ENCODE measurements around the gene HOXA5.

Gene HOXA5

DNA sequence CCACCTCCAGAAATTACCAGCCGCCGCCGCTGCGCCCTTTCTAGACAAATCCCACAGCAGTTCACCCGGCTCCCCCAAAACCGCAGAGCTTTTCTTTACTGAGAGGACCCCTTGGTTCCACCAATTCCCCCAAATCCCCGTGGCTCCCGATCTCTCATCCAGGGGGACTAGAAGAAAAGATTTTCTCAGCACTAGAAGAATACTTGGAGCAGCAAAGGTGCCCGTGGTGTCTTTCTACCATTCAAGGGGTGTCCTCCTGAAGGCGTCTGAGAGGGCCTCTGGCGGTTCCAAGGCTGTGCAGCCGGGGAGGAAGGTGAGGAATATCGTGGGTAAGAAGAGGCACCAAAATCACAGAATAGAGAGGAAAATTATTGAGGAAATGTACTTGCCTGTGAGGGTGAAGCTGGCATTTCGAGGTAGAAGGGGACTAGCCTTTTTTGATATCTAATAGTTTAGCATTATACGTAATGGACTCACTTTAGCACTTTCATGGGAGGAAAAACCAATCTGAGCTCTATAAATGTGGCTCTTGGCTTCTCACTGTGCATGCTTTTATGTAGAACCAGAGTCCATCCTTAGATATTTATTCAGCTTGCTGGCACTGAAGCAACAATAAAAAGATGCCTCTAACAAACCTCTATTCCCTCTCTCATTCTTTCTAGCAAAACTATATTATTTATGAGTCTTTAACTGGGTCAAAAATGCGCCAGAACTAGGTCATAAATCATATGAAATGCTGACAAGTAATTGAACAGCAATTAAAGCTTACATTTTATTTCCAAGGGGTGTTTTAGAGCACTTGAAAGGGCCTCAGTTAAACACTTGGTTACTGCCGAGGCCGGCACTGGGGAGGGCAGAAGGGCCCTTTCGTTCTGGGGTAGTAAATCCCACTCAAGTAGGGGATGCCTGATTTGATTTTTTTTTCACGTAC lies 27.2 kb downstream of the HOXA5 start:
- DNase-seq = no peak

DNA sequence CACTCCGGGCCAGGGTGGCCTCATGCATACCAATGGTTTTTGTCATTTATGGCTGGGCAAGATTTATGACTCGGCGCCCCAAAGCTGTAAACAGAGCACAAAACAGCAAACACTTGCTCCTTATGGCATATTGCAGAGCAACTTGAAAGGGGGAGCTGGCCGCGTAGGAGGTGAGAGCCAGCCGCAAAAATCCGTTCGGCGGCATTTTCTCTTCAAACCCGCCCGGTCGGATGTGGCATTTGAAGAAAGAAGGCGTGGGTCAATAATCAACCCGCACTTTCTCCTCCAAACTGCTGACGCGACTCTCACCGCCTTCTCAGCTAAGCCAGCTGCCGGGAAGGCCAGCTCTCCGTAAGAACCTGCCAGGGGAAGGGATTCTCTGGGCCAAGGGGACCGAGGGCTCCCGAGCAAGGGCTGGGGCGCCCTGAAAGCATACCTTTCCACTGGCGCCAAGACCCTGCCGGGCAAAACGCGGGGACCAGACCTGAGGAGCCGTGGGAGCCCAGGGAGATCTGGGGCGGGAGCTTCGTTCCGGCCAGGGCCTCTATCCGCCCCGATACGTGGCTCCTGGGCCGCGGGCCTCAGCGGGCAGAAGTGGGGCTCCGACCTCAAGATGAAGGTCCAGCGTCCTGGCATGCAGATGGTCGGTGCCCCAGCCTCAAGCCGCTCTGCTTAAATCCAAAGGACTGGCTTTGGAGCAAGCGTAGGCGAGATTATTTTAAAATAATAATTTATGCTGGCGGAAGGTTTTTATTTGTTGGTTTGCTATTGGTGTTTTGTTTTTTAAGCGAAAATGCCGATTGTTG lies 28.1 kb downstream of the HOXA5 start:
- DNase-seq = no peak

DNA sequence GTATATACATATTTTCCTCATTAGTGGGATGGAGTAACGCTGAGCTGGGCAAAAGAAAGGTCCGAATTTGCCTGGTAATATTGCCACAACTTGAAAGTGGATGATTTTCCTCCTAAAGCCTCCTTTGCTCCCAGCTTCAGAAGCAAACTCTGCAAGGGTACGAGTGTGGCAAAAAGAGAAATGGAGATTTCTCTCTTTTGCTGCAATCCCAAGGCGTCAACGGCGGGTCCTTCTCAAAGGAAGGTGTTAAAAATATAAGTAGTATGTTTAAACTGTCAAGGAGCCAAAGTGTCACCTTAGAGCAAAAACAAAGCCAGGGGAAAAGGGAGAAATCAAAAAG lies 28.6 kb downstream of the HOXA5 start:
- DNase-seq = no peak

DNA sequence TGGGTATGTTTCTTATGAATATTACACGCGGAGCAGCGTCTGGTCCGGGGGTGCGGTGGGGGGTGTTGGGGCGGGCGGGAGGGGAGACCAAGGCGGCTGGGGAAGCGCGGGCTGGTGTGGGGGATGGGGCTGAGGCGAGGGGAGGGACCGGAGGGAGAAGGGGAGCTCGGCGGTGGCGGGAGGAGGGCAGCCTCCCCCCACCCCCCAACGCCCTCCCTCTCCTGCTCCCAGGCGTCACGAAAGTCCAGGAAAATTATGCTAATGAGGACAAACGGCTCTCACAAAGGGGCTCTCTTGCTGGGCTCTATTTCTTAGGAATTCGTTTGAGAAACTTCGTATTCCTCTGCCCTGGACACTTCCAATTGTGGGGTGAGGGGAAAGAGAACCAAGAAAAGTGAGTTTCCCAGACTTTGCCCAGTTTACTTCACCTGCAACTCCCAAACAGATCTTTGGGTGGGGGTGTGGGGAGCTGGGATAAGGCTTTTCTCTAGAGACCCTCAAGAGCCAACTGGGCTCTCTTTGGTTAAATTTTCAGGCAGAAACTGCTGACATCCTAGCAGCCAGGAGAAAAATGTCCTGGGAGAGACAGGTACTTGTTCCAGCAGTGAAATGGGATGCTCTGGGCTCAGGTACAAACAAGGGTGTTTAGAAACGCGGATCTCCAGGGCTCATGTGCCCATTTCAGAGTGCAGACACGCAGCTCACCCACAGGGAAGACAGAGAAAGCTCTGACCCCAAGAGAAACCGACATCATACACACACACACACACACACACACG lies 29.3 kb downstream of the HOXA5 start:
- DNase-seq = no peak

DNA sequence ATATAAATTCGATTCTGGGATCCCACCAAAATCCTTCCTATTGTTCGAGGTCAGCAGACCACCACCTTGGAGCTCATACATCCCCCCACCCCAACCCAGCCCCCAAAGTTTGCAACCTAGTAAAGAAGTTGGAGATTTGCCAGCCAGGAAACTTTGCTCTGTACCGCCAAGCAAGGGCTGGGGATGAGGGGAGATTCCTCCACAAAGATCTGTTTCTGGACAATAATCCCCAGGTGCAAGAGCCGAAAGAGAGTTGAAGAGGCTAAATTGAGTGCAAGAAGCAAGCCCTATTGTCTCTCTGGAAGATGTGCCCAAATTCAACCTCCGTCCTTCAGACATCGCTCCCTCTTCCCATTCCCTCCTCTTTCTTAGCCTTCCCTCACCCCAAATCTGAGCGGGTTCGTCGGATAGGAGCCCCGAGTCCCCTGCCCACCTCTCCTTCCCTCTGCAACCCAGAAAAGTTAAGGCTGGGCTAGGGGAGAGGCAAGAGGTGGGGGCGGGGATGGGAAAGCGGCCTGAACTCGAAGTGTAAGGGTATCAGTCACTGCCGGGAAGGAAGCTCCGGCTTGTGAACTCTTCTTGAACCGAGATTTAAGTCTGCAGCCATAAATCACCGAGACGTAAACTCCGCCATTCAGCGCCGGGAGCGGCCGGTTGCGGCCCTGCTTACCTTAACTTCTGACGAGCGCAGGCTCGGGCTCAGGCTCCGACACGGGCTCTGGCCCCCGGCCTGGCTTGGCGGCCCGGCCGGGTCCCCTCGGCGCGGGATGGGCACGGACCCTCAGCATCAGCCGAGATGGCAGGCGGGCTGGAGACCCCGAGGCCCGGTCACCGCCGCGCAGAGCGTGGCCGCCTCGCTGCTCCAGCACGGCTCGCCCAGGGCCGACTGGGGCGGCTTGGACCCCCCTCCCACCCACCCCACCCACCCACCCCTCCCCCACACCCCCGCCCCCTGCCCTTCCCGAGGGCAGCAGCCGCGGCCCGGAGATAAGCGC lies 30.2 kb downstream of the HOXA5 start:
- no peak for DNase-seq

DNA sequence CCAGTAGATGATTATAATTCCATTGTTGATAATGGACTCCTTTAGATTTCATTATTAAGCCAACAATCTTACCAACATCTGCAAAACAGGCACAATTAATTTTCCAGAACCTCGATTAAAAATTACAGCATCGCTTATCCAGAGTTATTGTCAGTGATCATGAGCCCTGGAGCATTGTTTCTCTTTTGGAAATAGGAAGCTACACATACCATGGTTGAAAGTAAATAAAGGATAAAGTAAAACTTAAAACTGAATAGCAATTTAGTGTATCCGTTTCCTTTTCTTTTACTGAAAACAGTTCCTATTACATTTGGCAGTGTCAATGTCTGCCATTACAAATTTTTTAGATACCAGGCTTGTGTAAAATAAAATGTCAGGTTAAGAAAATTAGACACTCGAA lies 31.1 kb downstream of the HOXA5 start:
- no peak for DNase-seq

DNA sequence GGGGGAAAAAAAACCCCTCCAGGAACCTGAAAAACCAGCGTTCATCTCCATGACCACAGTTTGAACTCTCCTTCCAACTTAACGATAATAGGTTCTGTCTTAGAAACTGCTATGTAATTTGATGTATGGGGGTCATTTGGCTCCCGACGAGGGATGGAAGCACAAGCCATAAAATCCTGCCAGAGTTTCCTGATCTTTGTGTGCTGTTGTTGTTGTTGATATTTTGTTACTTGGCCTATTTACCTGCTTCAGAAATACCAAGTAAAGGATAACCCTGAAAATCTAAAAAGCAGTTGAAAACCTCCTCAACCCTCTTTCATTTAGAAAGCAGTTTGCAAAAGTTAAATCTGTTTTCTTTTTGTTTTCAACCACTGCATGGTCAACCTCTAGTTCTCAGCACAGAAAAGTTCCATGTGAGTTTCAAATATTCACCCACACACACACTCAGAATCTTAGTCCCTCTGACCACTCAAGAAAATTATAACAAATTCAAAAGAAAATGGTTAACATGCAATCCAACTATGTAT lies 31.7 kb downstream of the HOXA5 start:
- DNase-seq = no peak

DNA sequence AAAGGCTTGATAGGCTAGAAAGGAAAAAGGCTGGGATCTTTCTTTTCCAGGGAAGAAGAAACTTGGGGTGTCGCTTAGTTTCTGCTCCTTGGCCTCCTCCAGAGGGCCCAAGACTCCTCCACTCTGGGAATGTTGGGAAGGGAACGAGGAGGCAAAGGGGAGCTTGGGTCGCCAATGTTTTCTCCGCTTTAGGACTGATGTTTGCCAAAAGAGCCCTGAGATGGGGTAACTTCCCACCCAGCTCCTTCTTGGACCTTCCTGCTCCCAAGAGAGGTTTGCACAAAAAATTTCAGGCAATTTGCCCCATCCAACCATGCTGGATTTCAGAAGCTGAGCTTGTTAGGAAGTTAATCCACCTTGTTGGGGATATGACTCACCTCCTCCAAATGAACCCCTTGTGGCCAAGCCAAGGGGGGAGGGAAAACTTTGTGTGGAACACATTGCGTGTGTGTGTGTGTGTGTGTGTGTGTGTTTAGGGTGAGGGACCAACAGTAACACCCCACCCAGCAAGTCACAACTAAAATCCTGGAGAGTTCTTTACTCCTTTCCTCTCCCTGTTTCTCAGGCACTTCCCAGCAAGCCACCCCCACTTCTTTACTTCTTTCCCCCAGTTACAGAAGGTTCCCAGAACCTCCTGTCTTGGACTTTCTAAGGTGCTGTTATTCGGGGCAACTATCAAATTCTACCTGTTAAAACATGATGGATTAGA lies 32.3 kb downstream of the HOXA5 start:
- DNase-seq = no peak

DNA sequence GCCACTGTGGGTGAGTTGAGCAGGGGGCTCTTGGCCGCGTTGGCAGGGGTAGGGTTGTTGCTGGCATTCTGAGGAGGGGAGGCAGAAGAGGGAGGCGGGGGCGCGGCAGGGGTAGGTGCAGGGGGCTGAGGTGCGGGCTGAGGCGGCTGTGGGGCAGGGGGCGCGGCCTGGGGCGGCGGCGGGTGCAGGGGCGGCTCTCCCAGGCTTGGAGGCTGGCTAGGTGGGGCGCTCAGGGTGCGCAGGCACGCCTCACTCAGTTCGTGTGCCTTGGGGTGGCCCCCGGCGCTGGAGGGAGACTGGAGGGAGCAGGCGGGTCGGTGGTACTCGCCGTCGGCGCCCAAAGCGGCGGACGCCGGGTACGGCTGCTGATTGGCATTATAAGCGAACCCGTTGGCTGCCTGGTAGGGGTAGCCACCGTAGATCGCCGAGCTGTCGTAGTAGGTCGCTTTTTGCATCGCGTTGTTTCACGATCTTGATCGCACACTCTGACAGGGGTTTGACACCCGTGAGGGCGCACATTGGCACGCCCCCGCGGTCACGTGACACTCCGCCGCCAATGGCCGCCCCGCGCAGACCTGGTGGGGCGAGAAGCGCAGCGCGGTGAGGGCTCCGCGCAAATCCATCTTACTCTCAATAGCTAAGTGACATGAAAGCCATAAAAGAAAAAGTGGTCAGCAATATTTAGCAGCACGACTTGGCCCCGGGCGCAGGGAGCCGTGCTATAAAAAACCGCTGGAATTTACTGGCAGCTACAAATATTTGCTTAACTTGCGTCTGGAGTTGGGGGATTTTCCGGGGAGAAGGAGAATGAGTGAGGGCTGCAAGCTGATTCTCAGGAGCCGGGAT lies 33.1 kb downstream of the HOXA5 start:
- no peak for DNase-seq

DNA sequence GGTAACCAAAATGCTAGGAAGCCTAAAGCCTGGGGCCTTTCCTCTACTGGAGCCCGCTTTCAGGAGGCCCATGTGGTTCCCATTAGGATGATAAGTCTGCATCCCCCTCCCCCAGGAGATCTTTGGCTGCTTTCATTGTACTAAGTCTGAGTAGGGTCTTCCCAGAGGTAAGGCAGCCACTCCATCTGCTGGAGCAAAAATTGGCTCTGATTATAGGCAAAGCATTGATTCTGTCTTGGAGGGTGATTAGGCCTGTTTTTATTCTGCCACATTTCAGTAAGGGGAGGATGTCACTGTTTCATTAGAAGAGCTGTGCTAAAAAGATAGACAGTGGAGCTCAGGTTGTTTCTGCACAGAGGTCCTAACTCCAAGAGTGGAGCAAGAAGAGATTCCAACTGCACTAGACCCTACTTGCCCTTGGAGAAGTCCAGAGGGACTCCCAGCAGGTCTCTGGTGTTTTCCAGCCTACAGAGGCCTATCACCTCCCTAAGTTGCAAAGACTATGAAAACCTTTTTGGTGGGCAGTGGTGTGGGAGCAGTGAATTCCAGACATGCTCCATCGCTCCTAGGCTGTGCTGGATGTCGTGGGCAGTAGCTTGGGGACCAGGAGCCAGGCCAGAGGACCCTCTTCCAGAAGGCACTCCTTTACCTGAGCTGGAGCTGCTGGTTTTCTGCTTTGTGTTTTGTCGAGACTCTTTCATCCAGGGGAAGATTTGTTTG lies 33.9 kb downstream of the HOXA5 start:
- DNase-seq = no peak

DNA sequence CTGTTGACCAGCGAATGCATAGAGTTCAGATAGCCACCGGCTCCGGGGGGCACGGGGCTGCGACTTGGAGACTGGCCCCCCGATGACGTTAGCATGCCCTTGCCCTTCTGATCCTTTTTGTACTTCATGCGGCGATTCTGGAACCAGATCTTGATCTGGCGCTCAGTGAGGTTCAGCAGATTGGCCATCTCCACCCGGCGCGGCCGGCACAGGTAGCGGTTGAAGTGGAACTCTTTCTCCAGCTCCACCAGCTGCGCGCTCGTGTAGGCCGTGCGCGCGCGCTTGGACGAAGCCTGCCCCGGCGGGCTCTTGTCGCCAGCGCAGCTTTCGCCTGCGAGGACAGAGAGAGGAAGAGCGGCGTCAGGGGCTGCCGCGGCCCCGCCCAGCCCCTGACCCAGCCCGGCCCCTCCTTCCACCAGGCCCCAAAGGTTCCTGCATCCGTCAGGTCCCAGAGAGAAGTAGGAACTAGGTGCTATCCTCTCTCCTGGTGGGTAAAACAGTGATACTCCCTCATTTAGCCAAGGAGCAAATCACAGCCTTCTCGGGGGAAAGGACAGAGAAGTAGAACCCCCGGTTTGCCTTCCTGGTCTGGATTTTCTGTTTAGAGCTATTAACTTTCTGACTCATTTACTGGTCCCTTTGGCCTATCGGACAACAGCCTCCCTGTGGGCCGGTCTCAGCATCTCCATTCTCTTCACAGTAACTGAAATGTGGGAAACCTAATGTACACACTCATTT lies 34.9 kb downstream of the HOXA5 start:
- DNase-seq = no peak

DNA sequence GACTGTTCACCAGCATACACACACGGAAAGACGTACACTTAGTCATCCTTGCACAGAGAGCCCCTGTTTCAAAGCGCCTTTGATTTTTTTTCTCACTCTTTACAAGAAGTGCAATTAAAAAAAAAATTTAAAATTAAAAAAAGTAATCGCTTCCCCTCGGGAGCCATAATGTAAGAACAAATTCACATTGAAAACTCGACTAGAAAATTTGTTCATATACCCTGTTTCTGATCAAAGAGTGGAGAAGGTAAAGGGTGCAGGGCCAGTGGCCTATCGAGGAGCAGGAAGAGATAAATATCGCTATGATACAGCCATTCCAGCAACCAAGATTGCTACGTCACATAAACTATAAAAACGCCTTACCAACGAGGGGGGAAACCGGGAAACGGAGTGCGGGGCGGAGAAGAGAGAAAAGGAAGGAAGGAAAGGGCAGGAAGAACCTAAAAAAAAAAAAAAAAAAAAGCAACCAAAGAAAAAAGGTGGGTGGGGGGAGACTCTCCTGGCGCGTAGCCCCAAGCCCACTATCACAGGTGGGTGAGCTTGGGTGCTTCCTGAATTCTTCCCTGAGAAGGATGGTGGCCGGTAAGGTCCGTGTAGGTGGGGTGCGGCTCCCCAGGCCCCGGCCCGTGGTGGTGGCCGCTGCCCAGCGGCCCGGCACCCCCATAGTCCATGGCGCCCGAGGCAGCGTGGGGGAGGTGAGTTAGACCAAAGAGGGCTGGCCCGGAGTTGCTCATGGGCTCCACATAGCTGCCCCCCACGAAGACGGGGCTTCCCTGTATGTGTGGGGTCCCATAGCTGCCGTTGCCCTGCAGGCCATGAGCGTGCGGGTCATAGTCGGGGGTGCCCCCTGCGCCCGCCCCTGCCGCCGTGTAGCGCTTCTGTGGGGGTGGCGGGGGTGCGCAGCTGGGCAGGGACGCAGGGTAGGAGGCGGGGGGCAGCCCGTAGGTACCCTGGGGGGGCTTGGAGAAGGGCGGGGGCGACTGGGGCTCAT lies 35.8 kb downstream of the HOXA5 start:
- DNase-seq = no peak

DNA sequence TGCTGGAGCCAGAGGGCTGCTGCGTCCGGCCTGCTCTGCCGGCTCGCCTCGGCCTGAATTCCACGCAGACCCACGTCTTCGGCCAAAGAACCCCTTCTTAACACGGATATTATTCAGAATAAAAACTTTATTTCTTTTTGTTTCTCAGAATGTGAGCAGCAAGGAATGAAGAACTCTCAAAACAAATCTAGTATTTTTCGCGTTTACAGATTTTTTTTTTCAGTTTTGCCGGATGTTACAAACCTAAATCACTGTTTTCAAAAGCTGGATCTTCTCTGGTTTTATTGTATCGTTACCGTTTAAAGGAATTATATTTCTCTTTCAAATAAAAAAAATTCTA lies 36.6 kb downstream of the HOXA5 start:
- DNase-seq = no peak

DNA sequence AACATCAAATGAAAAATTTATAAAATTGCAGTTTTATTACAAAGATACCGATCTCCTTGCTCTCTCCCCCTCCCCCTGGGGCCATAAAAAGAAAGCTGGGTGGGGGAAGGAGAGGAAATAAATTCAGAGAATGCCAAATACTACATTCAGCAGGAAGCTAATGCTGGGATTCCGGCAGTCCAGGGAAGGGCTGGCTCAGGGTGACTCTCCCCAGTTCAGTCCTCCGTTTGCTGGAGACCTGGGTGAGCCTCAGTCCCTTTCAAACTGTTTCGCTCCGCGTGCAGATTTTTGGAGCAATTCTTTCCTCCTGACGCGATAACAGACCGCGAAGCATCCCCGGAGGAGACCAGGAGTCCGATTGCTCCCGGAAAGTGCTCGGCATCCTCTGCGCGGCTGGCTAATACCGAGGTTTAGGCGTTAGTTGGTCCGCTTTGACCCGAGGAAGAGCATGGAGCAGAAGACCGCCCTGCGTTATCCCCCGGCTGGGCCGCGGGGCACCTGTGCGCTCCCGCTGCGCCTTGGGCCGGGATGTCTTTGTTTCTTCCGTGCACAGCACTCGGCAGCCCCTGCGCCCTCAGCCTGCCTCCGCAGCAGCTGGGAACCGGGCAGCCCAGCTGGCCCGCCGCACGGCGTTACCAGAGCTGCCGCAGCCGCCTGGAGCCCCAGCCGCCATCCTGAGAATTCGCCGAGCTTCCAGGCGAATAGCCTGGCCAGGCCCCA lies 37.1 kb downstream of the HOXA5 start:
- DNase-seq = no peak

DNA sequence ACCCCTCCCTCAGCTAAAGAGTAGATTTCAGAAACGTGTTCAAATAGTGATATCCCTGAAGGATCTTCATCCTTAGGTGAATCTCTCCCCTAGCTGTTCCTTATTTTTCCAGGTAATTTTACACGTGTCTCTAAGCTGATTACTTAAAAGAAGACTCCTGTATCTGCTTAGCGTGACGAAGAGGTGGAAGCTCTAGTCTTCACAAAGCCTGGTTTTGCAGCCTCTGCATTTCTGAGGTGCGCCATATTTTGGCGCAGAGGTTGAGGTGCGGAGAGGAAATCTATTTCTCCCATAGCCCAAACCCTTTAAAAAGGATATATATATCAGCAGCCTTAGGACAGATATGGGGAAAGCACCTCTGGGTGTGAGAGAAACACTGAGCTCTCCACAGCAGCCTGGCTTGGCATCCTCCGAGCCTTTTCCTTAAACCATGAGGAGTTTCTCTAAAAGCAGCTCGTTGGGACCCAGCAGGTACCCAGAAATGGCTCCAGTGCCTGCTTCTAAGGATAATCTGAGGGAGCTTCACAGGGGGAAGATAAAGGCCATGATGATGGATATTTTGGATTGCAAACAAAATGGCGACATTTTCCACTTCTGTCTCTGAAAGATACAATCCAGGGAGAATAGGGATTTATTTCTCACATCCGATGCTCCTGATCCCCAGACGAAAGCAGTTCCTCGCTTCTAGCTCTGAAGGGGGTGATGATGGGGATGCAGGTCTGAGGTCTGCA lies 38.0 kb downstream of the HOXA5 start:
- DNase-seq = no peak
